Smooth muscle cell (in vitro differentiated cells): ENCODE measurements around the gene KLHL21. TPM values are rescaled to one million over a fixed set of nuclear protein-coding genes. Genes with fewer than 3 reads are reported as not detected.
"Not testable (repeated sequence)": the region's sequence is repeated elsewhere in the genome, so short reads cannot be mapped to it uniquely, and the experiment has no call there.

Experiments used
- DNase-seq: peaks from one replicate; lab custom pipeline; 2025; ENCODE audit not compliant: unreplicated experiment; lab: John Stamatoyannopoulos, UW
- H2AFZ ChIP-seq: fragments of 200-600 bp; sonication (generic); 2 replicates; pipeline ENCODE4 v1.6.0; 2016; ENCODE audit warnings: antibody characterized with exemption, low read depth, mild to moderate bottlenecking
- H3F3A ChIP-seq: fragments of 200-600 bp; sonication (generic); 2 replicates; pipeline ENCODE4 v1.6.0; 2017; ENCODE audit warnings: antibody characterized with exemption, low read depth
- H3K27ac ChIP-seq: fragments of 200-600 bp; sonication (generic); 2 replicates; pipeline ENCODE4 v1.5.1; 2016; ENCODE audit warnings: low read depth, mild to moderate bottlenecking
- H3K27me3 ChIP-seq: fragments of 200-600 bp; sonication (generic); 2 replicates; pipeline ENCODE4 v1.6.1; 2016; ENCODE audit warnings: low read depth, mild to moderate bottlenecking
- H3K36me3 ChIP-seq: fragments of 200-600 bp; sonication (generic); 2 replicates; pipeline ENCODE4 v1.5.1; 2016; ENCODE audit warnings: low read depth
- H3K4me1 ChIP-seq: fragments of 200-600 bp; sonication (generic); 2 replicates; pipeline ENCODE4 v1.5.1; 2016; ENCODE audit warnings: low read depth
- H3K4me2 ChIP-seq: fragments of 200-600 bp; sonication (generic); 2 replicates; pipeline ENCODE4 v1.6.0; 2016; ENCODE audit warnings: mild to moderate bottlenecking
- H3K4me3 ChIP-seq: fragments of 200-600 bp; sonication (generic); 2 replicates; pipeline ENCODE4 v1.5.1; 2016; ENCODE audit warnings: mild to moderate bottlenecking
- H3K79me2 ChIP-seq: fragments of 200-600 bp; sonication (generic); 2 replicates; pipeline ENCODE4 v1.6.0; 2016; ENCODE audit warnings: low read depth, mild to moderate bottlenecking
- H3K9ac ChIP-seq: fragments of 200-600 bp; sonication (generic); 2 replicates; pipeline ENCODE4 v1.6.0; 2016; ENCODE audit warnings: low read depth
- H3K9me3 ChIP-seq: fragments of 200-600 bp; sonication (generic); replicated peaks from 2 replicates; pipeline ENCODE4 v1.5.1; 2016; ENCODE audit warnings: low read depth
- H4K20me1 ChIP-seq: fragments of 200-600 bp; sonication (generic); 2 replicates; pipeline ENCODE4 v1.6.0; 2016; ENCODE audit warnings: low read depth
- WGBS: methylation state at CpG from one replicate; pipeline ENCODE4 v1.1.7; 2016; ENCODE audit warnings: low lambda C conversion rate; 5-methylcytosine and 5-hydroxymethylcytosine counted together
- polyA plus RNA-seq: library from polyadenylated mRNA; unstranded; fragments of >200 nt; fragmentation: Nextera tagmentation; extraction: Ambion mirVana; gene quantifications from 2 replicates; pipeline ENCODE4 v1.2.1, GENCODE V29; 2016
- total RNA-seq: library from RNA; depleted of rRNA; stranded (reverse); fragments of >200 nt; gene quantifications from 2 replicates; pipeline ENCODE4 v1.2.3, GENCODE V29; 2014
- TF ChIP-seq, protein P1 (sequence below): fragments of 200-600 bp; sonication (generic); IDR thresholded peaks from 2 replicates; pipeline ENCODE4 v1.5.1; 2017; ENCODE audit warnings: borderline replicate concordance, mild to moderate bottlenecking, antibody characterized with exemption; ENCODE audit not compliant: insufficient read depth, poor library complexity, severe bottlenecking

KLHL21 gene
- total and polyA plus RNA-seq, 2 experiments from 2014 or later = 12.6 to 13.2 TPM

DNA sequence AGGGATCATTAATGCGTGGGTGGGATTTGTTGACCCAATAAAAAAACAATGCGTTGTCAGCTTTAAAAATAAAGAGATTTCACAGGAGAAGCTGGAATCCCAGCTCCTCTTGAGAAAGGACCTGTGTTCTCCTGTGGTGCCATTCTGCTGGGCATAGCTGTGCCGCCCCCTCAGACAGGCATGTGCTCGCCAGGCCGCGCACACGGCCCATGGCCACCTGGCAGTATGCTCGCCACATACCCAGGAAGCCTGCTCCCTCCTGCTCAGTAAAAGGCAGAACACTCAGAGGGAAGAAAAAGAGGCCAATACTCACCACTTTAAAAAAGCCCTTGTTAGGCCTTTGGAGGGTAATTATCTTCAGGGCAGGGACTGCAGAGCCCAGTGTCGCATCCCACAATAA is 35.1 kb upstream of the KLHL21 start:
- WGBS = 94% methylated on average over 9 of the region's 9 CpGs
- Histone ChIP-seq H2AFZ (no peak overlapping the region), H3K27ac (no peak overlapping the region), H3K36me3 (no peaks in the 10 kb centered on the region), H3K9ac (no peak overlapping the region), H3K9me3 (no peaks in the 10 kb centered on the region), H3F3A (no peaks in the 10 kb centered on the region), H3K27me3 (no peaks in the 10 kb centered on the region), H3K4me3 (no peak overlapping the region), H3K4me1 (no peaks in the 10 kb centered on the region), H3K79me2 (no peaks in the 10 kb centered on the region), H3K4me2 (no peak overlapping the region), H4K20me1 (no peaks in the 10 kb centered on the region)
- DNase-seq = no peak
- TF ChIP-seq, protein P1, sequence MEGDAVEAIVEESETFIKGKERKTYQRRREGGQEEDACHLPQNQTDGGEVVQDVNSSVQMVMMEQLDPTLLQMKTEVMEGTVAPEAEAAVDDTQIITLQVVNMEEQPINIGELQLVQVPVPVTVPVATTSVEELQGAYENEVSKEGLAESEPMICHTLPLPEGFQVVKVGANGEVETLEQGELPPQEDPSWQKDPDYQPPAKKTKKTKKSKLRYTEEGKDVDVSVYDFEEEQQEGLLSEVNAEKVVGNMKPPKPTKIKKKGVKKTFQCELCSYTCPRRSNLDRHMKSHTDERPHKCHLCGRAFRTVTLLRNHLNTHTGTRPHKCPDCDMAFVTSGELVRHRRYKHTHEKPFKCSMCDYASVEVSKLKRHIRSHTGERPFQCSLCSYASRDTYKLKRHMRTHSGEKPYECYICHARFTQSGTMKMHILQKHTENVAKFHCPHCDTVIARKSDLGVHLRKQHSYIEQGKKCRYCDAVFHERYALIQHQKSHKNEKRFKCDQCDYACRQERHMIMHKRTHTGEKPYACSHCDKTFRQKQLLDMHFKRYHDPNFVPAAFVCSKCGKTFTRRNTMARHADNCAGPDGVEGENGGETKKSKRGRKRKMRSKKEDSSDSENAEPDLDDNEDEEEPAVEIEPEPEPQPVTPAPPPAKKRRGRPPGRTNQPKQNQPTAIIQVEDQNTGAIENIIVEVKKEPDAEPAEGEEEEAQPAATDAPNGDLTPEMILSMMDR = no peak

DNA sequence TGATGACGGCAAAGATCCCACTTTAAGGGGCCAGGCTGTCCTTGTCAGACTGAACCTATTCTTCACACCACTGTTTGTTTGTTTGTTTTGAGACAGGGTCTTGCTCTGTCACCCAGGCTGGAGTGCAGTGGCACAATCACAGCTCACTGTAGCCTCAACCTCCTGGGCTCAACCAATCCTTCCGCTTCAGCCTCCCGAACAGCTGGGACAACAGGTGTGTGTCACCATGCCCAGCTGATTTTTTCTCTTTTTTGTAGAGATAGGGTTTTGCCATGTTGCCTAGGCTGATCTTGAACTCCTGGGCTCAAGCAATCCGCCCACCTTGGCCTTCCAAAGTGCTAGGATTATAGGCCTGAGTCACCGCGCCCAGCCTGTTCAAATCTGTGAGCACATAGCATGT is 34.1 kb upstream of the KLHL21 start:
- H3K27ac ChIP-seq, H2AFZ ChIP-seq, H3K9ac ChIP-seq, H3K36me3 ChIP-seq, H3K9me3 ChIP-seq, H3K79me2 ChIP-seq, H3K4me2 ChIP-seq, H4K20me1 ChIP-seq, H3K4me3 ChIP-seq, H3F3A ChIP-seq, H3K4me1 ChIP-seq, H3K27me3 ChIP-seq, DNase-seq: not testable (repeated sequence)
- WGBS = 93% methylated on average over 6 of the region's 6 CpGs

DNA sequence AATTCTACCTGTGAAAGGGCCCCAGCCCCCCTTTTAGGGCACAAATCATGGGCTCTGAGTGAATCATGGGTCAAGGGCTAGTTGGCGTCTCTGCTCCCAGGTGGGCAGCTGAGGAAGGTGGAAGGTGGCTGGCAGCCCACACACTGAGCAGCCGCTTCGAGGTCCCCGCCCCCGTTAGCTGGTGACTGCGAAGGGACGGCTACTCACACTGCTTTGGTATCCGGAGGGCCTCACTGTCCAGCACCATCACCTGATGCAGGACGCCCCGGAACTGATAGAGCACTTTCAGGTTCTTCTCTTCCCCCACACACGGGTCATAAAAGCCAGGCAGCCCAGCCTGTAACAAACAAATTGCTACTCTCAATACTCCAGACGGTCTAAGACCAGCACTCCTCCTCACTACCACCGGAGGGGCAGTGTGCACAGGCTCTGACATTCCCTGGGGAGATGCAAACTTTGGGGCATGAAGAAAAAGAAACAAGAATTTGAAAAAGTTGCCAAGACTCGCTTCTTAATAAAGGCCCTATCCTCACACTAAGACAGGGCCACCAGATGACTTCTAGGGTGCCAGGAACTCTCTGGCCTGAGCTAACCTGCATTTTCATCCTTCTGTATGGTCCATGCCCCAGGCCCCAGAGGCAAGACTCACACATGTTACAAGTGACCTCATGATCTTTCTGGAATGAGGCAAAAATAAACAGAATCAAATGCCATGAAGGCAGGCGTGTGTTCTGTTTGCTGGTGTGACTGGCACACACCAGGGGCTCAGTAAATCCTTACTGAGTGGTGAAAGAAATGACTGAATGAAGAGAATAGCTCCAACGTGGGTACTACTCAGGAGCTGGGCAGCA is 33.5 kb upstream of the KLHL21 start:
- 88% methylated on average over 16 of the region's 16 CpGs for WGBS
- TF ChIP-seq, protein P1 = no peak
- Histone ChIP-seq H3K4me3 (no peak overlapping the region), H3K27me3 (no peaks in the 10 kb centered on the region), H3K9me3 (no peaks in the 10 kb centered on the region), H2AFZ (no peak overlapping the region), H3K4me2 (no peak overlapping the region), H4K20me1 (no peaks in the 10 kb centered on the region), H3K36me3 (no peaks in the 10 kb centered on the region), H3F3A (no peaks in the 10 kb centered on the region), H3K79me2 (no peaks in the 10 kb centered on the region), H3K27ac (no peak overlapping the region), H3K4me1 (no peaks in the 10 kb centered on the region), H3K9ac (no peak overlapping the region)
- DNase-seq = no peak

DNA sequence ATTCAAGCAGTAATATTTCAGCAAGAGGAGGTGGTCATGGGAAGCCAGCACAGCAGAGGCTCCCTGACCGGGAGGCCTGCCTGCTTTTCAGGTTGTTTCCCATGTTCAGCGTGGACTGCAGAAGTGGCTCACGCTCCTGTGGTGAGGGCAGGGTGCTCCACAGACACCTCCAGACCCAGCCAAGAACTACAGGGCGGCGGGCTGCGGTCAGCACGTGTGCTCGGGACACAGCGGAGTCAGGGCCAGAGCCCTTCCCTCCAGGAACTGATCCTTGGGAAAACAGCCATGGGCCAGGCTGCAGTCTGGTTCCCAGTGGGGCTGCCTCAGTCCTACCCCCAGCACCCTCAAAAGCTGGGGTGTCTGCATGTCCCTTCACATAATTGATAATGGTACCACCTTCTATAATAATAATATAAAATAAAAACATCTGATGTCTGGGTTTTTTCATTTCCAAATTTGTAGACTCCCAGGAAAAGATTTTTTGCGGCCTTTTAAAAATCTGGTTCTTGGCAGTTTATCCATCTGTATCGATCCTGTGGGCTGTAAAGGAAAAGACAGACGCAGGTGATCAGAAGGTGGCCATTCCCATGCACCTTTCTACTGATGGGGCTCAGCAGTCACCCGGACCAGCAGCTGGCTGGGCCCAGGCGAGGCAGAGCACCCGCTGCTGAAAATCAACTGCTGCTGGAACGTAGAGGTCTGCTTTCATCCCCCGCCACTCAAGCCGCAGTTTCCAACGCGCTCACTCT is 32.7 kb upstream of the KLHL21 start:
- H3K27ac ChIP-seq = no peak overlapping the region
- no peak overlapping the region for H3K4me3 ChIP-seq
- no peaks in the 10 kb centered on the region for H4K20me1 ChIP-seq
- H3K9me3 ChIP-seq = no peaks in the 10 kb centered on the region
- H3K4me2 ChIP-seq = no peak overlapping the region
- no peak overlapping the region for H3K9ac ChIP-seq
- no peak for DNase-seq
- H2AFZ ChIP-seq = no peak overlapping the region
- TF ChIP-seq, protein P1 = no peak
- H3F3A ChIP-seq = no peaks in the 10 kb centered on the region
- H3K4me1 ChIP-seq = no peaks in the 10 kb centered on the region
- H3K79me2 ChIP-seq = no peaks in the 10 kb centered on the region
- 94% methylated on average over 20 of the region's 20 CpGs for WGBS
- no peaks in the 10 kb centered on the region for H3K36me3 ChIP-seq
- no peaks in the 10 kb centered on the region for H3K27me3 ChIP-seq
